ENCODE measurements around the gene NCDN.
"Not testable (repeated sequence)": the region's sequence is repeated elsewhere in the genome, so short reads cannot be mapped to it uniquely, and the experiment has no call there.

The NCDN gene

GRCh38 chr1:35571263-35571662 lies 13.7 kb downstream of the NCDN start:
- no peak for DNase-seq (ENCODE audit: low spot score)

DNA sequence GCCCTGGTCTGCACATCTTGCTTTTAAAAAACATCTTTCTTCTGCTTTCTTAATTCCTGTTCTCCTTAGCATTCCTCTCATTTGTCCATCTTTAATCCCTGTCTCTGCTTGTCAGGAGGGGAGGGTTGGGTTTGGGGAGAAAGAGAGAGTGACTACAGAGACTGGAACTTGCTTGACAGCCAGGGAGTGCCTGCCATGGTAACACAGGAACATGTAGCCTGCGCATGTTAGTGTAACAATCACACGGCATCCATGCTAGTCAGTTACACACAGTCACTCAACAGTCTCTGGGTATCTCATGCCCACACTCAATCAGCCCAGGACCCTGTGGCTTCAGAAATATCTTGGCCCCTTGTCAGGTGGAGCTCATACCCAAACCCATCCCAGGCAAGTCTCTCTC lies 14.7 kb downstream of the NCDN start:
- no peak for DNase-seq (ENCODE audit: low spot score)

DNA sequence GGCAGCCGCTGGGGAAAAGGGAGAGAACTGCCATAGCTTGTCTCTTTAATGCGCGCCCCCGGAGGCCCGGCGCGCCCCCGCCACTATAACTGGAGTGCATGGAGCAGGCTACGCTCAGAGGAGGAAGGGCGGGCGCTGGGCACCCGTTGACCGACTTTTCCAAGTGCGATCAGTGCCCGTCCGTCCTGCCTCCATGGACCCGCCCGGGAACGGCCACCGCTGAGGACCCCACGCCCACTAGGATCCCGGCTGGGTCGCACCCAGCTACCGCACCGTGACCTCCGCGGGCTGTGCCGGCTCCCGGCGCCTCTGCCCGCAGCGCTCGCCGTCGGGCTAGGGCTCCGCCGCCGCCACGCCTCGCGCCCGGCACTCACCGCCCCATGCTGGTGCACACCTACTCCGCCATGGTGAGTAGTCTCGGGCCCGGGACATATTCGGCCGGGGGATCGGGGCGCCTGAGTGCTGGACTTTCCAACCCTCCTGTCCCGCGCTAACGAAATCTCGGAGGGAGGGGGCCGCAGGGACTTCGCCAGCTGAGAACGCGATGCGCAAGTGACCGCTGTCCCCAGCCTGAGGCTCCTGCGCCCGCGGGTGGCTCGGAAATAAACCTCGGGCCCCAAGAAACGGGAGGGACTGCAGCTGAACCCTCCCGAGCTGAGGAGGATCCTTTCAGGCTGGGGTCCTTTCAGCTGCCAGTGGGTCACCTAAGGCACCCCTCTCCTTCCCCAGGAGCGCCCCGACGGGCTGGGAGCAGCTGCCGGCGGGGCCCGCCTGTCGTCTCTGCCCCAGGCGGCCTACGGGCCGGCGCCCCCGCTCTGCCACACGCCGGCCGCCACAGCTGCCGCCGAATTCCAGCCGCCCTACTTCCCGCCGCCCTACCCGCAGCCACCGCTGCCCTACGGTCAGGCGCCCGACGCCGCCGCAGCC lies 15.9 kb downstream of the NCDN start, which contains the start of gene TFAP2E:
Gene TFAP2E (plus strand): TSS at position 117 of the 927 bp plus-strand sequence. CDS start 264 bp downstream, at position 381.
- peak; percentile 90 for DNase-seq (ENCODE audit: low spot score)

DNA sequence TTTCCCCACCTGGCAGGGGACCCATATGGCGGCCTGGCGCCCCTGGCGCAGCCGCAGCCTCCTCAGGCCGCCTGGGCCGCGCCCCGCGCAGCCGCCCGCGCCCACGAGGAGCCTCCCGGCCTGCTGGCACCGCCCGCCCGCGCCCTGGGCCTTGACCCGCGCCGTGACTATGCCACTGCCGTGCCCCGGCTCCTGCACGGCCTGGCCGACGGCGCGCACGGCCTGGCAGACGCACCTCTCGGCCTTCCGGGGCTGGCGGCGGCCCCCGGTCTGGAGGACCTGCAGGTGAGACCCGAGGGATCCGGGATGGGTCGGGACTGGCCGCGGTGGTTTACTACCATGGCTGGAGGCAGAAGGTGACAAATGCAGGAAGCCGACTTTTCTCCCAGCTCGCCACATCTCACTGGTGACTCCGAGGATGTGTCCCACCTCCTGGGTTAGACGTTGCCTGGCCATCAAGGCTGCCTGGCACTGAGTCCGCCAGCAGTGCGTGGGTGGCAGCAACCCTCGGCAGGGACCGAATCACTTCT lies 16.6 kb downstream of the NCDN start:
- no peak for DNase-seq (ENCODE audit: low spot score)

DNA sequence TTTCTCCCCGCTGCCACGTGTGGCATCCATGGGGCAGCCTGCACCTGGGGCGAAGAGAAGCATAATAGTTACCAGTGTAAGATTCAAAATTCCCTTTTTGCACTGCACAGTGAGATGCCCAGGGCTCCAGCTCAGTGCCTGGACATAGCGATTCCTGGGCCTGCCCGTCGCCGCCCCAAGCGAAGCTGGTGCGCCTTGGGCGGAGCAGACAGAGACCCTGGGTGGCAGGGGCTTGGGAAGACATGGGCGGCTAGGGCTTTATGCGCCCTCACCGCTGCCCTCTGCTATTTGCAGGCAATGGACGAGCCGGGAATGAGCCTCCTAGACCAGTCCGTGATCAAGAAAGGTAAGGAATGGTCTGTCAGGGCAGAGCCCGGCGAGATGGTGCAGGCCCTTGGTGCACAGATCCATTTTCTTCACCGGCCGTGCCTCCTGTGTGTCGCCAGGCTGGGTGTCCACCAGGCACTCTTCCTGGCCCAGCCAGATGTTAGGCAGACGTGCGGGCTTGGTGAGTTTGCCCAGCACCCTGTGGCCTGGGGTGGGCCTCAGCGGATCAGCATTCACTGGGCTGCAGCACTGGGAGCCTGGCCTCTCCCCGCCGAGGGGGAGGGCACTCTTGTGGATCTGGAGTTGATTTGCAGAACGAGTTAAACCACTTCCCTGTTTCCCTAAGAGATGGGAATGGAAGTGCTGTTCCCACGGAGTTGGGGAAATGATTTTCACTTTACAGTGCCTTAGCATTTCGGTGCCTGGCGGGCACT lies 17.2 kb downstream of the NCDN start:
- no peak for DNase-seq (ENCODE audit: low spot score)

DNA sequence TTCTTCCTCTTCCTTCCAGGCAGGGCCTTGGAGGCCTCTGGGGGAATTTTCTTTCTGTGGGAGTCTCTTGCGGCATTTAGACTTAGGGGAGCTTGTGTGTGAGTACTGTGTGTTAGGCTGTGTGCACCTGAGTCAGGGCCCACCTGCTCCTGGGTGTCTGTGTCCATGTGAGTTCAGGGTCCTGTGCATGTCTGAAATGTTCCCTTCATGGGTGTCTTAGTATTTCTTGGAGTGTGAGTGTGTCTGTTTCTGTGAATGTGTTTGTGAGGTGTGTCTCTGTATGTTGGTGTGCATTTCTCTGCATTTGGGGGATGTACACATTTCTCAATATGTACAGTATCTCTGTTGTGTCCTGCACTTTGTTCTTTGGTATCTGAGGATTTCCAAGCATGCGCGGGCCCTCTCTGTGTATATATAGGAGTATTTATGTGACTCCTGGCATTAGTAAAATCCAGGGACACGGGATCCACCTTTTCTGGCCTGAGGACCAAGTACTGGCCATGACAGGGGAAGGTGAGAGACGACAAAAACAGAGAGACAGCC lies 17.9 kb downstream of the NCDN start:
- DNase-seq (ENCODE audit: low spot score): no peak

- DNase-seq (ENCODE audit: low spot score): no peak
These were observed 18.6 kb downstream of the NCDN start for GRCh38 chr1:35576061-35576765.

- not testable (repeated sequence) for DNase-seq (ENCODE audit: low spot score)
These were observed 19.1 kb downstream of the NCDN start for GRCh38 chr1:35576766-35577070.

GRCh38 chr1:35577071-35577998 lies 19.7 kb downstream of the NCDN start:
- DNase-seq (ENCODE audit: low spot score): no peak

GRCh38 chr1:35580949-35581388 lies 23.4 kb downstream of the NCDN start:
- no peak for DNase-seq (ENCODE audit: low spot score)

- DNase-seq (ENCODE audit: low spot score): not testable (repeated sequence)
These were observed 24.0 kb downstream of the NCDN start for GRCh38 chr1:35581621-35582020.

DNA sequence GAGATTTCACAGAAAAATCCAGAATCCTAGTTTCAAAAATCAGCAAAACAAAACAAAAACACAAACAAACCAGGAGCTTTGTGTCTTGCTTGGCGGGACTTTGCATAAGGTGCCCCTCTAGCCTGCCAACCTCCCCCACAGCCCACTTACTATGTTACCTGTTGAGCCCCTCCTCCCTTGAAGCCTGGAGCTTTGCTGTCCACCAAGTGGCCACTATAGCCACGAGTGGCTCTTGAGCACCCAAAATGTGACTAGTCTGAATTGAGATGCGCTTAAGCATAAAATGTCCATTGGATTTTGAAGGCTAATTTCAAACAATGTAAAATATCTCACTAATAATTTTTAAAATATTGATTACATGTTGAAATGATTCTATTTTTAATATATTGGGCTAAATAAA lies 27.7 kb downstream of the NCDN start:
- DNase-seq (ENCODE audit: low spot score): no peak

GRCh38 chr1:35585805-35586204 lies 28.2 kb downstream of the NCDN start:
- not testable (repeated sequence) for DNase-seq (ENCODE audit: low spot score)

GRCh38 chr1:35586808-35587207 lies 29.2 kb downstream of the NCDN start:
- no peak for DNase-seq (ENCODE audit: low spot score)

DNA sequence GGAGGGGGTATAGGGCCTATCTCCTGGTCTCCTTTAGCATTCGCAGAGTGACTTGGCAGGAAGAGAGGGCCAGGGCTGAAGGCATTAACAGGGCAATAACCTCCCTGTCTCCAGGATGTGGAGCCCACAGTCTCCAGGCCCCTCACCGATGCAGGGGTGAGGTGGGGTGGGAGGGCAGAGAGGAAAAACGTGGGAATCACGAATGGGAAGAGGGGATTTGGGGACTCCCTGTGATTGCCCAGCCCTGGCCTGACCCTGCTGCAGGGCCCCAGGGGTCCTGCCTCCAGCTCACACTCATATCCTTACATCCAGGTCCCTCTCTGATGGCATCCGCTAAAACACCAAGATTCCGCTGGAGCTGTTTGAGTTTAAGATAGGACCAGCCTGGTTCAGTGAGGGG lies 30.1 kb downstream of the NCDN start:
- DNase-seq (ENCODE audit: low spot score): no peak

DNA sequence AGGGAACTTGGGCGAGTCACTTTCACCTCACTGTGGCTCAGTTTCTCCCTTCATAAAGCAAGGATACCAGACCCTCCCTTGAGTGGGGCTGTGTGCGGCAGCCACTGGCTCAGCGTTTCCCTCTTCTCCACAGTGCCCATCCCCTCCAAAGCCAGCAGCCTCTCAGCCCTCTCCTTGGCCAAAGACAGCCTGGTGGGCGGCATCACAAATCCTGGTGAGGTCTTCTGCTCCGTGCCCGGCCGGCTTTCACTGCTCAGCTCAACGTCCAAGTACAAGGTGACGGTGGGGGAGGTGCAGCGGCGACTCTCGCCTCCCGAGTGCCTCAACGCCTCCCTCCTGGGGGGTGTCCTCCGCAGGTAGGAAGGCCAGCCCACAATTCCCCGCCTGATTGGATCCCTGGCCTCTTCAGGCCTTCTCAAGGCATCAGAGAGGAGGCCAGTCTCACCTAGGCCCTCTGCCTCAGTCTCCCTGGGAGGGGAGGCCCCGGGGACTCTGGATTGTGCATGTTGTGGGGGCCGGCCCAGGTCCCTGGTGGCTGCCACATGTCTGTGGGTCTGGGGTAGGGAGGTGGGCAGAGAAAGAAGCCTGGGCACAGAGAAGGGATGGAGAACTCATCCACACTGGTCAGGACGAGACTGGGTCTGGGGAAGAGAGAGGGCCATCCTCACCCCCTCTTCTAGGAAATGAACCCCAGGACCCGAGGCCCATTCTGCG lies 30.8 kb downstream of the NCDN start:
- no peak for DNase-seq (ENCODE audit: low spot score)

DNA sequence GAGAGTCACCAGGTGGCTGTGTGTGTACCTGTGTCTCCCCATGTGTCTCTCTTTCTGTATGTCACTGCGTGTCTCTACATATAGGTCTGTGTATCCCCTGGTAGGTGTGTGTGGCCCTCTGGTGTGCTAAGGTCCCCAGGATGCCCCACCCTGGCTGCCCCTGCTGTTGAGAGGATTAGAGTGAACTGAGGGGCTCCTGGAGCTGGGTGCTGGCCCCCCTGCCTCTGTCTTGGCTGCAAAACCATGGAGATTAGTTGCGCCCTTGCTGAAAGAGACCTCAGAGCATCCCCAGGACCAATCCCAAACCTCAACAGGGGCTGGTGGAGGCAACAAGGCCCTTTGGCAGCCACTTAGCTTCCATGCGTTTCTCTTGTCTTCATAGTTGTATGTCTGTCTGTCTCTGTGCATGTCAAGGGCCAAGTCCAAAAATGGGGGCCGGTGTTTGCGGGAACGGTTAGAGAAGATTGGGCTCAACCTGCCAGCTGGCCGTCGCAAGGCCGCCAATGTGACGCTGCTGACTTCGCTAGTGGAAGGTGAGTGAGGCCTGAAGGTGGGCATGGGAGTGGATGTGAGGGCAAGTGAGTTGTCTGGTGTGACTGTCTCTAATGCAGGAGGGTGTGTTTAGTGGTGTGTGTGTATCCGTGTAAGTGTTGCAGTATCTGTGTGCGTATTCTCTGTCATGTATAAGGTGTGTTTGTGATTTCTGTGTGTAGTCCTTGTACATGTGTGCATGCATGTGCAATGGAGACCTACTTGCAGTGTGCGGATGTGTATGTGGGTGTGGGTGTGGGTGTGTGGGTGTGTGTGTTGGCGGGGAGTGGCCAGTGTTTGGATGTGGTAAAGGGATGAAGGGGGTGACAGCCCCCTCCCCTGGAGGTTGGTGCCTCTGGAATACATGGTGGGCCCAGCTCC lies 32.2 kb downstream of the NCDN start:
- no peak for DNase-seq (ENCODE audit: low spot score)

GRCh38 chr1:35590476-35591040 lies 33.0 kb downstream of the NCDN start:
- DNase-seq (ENCODE audit: low spot score): no peak

DNA sequence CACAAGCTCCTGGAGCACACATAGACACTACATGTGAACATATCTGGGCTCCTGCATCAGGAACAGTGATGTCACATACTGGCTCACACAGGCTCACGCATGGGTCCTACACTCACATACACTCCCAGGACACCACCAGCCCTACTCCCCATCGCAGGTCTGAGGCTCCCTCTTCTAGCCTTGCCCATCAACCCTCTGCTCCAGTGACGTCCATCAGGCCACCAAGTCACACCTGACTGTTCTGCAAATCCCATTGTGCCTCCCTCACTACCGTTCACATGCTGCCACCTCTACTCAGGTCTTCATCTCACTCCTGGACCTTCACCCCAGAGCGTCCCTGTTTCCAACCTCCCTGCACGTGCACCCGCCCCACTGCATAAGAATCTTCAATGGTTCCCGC lies 33.6 kb downstream of the NCDN start:
- no peak for DNase-seq (ENCODE audit: low spot score)
